ENCODE data around the gene SZRD1.

The SZRD1 gene

DNA sequence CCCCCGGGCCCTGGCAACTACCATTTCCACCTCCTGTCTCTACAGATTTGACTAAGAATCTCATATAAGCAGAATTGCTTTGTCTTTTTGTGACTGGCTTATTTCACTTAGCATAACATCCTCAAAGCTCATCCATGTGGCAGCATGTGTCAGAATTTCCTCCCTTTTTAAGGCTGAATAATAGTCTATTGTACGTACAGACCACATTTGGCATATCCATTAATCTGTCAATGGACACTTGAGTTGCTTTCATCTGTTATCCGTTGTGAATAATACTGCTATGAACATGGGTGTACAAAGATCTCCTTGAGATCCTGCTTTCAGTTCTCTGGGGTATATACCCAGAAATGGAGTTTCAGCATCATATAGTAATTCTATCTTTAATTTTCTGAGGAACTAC, 46.1 kb downstream of the SZRD1 start:
- no peak overlapping the region for H3K4me3 ChIP-seq (ENCODE audit: low read depth, low read length)
- TF ChIP-seq, protein P1, sequence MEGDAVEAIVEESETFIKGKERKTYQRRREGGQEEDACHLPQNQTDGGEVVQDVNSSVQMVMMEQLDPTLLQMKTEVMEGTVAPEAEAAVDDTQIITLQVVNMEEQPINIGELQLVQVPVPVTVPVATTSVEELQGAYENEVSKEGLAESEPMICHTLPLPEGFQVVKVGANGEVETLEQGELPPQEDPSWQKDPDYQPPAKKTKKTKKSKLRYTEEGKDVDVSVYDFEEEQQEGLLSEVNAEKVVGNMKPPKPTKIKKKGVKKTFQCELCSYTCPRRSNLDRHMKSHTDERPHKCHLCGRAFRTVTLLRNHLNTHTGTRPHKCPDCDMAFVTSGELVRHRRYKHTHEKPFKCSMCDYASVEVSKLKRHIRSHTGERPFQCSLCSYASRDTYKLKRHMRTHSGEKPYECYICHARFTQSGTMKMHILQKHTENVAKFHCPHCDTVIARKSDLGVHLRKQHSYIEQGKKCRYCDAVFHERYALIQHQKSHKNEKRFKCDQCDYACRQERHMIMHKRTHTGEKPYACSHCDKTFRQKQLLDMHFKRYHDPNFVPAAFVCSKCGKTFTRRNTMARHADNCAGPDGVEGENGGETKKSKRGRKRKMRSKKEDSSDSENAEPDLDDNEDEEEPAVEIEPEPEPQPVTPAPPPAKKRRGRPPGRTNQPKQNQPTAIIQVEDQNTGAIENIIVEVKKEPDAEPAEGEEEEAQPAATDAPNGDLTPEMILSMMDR (IDR thresholded peaks at IDR 0.05; ENCODE audit: insufficient read depth, low read depth, low read length, missing control alignments): no peak
- no peak for DNase-seq (ENCODE audit: low read depth)

DNA sequence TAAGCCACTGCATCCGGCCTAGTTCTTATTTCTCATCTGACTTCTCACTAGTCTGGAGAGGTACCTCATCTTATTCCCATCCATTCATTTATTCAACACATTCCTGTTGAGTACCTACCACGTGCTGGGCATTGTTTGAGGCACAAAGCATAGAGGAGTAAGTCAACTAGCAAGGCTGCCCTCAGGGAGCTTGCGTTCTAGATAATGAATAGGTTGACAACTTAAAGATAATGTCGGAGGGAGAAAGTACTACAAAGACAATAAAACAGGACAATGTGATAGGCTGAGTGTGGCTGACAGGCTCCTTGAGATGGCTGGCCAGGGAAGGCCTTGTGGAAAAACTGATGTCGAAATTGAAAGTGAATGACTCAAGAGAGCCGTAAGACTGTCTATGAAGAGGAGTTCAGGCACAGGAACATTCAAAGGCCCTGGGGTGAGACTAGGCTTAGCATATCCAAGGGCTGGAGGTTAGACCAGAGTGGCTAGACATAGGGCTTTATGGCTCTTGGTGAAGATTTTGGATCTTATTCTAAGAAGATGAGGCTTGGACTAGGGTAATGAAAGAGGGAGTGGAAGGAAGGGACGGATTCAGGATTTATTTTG, 51.9 kb downstream of the SZRD1 start:
- TF ChIP-seq, protein P1 (IDR thresholded peaks at IDR 0.05; ENCODE audit: insufficient read depth, low read depth, low read length, missing control alignments): no peak
- DNase-seq (ENCODE audit: low read depth): no peak
- H3K4me3 ChIP-seq (ENCODE audit: low read depth, low read length): no peak overlapping the region

DNA sequence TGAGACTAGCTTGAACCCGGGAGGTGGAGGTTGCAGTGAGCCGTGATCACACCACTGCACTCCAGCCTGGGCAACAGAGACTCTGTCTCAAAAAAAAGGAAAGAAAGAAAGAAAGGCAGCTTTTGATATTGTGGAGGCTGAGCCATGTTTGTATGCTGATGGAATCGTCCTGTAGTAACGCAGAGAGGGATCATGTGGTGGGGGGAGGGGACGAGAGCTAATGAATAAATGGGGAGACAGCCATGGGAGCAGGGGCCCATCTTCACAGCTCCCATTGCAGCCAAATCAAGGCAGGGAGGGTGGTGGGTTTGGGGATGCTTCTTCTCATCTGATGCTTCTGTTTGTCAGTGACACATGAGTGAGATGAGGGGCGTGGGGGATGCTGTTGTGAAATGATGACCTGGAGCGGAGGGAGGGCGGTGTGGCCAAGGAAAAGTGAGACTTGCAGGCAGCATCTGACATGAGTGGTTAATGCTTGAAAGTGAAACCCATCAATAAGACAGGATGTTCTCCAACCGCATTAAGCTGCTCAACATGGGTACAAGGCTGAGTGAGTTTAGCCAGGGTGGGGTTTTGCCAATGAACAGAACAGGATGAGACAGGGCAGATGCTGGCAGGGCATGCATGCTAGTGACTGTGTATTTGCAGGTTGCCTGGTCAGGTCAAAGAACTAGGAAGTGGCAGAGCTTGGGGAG, 53.5 kb downstream of the SZRD1 start:
- TF ChIP-seq, protein P1 (IDR thresholded peaks at IDR 0.05; ENCODE audit: insufficient read depth, low read depth, low read length, missing control alignments): no peak
- DNase-seq (ENCODE audit: low read depth): peak; percentile 91
- peak overlapping the region; percentile 2; the same call in 1 of the 2 replicates for H3K4me3 ChIP-seq (ENCODE audit: low read depth, low read length)

DNA sequence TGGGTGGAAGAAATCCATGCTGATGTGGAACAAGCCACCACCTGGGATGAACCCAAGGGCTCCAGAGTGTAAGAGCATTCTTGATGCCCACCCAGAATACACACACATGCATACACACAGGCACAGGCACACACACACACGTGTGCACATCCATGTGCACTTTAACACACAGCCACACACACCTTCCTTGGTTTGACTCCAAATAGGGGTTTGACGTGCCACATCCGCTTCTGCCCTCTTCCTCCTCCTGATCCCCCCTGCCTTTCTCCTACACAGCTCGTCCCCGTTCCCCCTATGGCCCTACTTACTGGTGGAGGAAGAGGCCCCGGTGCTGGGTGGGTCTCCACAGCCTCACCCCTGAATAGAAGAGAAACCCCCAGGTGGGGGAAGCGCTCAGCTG, 54.2 kb downstream of the SZRD1 start:
- H3K4me3 ChIP-seq (ENCODE audit: low read depth, low read length): no peak overlapping the region
- DNase-seq (ENCODE audit: low read depth): peak; percentile 29
- TF ChIP-seq, protein P1 (IDR thresholded peaks at IDR 0.05; ENCODE audit: insufficient read depth, low read depth, low read length, missing control alignments): no peak

DNA sequence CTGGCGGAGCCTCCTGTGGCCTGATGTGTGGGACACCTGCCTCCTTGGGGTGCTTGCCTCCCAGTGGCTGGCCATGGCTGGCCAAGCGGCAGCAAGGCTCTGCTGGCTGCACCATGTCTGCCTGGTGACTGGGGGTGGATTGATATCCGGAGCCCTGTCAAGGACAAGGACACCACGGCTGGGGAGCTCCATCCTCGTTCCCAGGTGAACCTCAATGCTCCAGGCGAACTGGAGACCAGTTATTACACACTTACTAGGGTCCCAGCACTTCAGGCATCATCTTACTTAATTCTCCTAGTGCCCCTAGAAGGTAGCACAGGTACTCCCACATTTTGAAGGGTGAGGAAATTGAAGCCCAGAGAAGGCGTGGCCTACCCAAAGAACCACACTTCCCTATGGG, 55.0 kb downstream of the SZRD1 start:
- DNase-seq (ENCODE audit: low read depth): no peak
- TF ChIP-seq, protein P1 (IDR thresholded peaks at IDR 0.05; ENCODE audit: insufficient read depth, low read depth, low read length, missing control alignments): no peak
- H3K4me3 ChIP-seq (ENCODE audit: low read depth, low read length): no peak overlapping the region

DNA sequence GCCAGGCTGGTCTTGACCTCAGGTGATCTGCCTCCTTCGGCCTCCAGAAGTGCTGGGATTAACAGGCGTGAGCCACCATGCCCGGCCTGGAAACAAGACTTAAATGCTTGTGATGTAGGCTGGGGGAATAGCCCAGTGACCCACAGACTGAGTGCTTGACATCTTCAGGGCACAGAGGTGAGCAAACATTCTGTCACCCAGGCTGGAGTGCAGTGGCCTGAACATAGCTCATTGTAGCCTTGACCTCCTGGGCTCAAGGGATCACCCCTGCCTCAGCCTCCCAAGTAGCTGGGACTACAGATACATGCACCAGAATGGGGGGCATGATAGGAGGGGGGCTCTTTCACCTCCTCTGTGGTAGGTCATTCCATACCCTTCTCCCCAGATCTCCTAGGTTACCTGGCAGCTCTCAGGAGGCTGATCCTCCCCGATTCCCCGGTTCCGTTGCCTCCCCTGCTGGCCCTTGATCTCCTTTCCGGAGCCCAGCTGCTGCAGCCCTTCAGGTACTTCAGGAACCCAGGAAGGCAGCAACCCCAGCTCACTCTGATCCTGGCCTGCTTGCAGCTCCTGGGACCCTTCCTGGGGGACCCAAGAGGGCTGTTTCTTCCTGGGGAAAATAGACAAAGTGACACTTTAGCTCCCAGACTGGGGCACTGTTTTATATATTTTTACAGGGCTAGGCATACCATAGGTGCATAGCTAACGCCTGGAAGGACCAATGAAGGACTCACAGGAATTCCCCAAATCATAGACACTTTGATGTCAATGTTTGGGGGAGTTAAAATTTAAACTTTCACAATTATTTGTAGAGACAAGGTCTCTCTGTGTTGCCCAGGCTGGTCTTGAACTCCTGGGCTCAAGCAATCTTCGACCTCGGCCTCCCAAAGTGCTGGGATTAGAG, 58.3 kb downstream of the SZRD1 start:
- no peak overlapping the region for H3K4me3 ChIP-seq (ENCODE audit: low read depth, low read length)
- no peak for DNase-seq (ENCODE audit: low read depth)
- TF ChIP-seq, protein P1 (IDR thresholded peaks at IDR 0.05; ENCODE audit: insufficient read depth, low read depth, low read length, missing control alignments): no peak
